ENCODE data around the gene DHFR. TPM values are rescaled to one million over a fixed set of nuclear protein-coding genes. Genes with fewer than 3 reads are reported as not detected.
"Not testable (repeated sequence)": the region's sequence is repeated elsewhere in the genome, so short reads cannot be mapped to it uniquely, and the experiment has no call there.

Gene DHFR
- total RNA-seq, 2 experiments from 2014 or later = 72.0 to 76.9 TPM

DNA sequence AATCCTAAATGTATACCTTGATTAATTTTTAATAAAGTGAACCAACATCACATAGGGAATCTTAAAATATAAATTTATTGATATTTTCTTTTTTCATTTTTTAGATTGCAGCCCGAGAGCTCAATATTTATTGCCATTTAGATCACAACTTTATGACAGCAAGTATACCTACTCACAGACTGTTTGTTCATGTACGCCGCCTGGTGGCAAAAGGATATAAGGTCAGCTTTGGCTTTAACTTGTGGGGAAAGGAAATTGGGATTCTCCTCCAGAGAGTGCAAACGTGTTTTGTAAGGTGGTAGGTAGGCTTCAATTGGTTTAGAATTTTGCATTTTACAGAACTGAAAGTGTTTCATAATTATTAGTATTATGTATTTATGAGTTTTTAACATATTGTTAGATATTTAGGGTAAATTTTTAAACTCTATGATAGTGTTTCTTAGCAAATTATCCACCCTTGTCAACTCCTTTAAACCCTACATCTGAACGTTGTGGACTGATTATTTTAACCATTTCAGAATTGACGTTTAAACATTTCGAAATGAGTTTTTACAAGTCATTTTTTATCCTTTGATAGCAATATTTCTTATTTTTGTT lies 17.5 kb upstream of the DHFR start:
- ATAC-seq = peak; percentile 83
- peaks cover 32% of the 10 kb centered on the region for H3K36me3 Mint-ChIP-seq
- H3K4me1 Mint-ChIP-seq = peaks cover 19% of the 10 kb centered on the region

DNA sequence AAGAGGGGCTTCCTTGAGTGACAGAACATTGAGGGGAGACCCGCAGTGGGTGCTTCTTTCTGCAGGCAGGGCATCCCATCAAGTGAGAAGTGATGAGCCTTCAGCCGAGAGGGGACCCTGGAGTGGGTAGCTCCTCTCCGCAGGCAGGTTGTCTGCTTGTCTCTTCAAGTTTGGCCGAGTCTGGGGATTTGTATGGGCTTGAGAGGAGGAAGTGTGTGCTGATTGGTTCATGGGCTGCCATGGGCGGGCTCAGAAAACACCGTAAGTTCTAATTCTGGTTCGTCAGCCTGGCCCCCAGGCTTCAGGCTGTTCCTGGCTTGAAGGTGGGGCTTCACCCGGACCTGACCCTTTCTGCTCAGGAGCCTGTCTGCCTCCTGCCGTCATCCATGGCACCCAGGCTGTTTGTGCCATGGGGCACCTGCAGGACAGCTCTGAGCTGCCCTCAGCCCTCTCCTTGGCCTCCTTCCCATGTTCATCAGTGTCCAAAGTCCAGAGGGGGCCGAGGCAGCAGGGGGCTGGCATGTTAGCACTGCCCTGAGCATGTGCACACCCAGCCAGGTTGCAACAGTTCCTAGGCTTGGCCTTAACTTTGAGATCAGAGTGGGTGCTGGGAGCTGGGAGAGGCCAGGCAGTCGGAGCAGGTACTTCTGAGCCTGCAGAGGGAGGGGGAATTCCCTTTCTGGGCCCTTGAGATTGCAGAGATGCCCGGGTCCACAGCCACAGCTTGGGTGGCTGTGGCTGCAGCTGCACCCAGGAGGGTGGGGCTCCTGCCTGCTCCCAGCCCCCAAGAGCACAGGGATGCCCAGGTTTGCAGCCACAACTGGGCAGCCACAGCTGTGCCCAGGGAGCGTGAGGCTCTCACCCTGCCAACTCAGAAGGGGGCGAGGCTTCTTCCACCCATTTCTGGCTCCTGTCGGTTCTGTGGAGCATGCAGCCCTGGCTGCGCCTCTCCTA lies 13.5 kb upstream of the DHFR start:
- Mint-ChIP-seq H3K4me3 (no peak overlapping the region), H3K9me3 (ENCODE audit: low read depth) (no peaks in the 10 kb centered on the region), H3K27me3 (no peaks in the 10 kb centered on the region), H3K36me3 (peaks cover 40% of the 10 kb centered on the region), H3K4me1 (peaks cover 22% of the 10 kb centered on the region), H3K27ac (no peak overlapping the region)
- no peak for ATAC-seq
- no peak for DNase-seq
- CTCF ChIA-PET = interaction anchor here (1.0 to 6.9 kb wide), 2 partner anchors 12 to 576 kb away, joined by 3 to 38 read pairs; partner anchors contain the start of gene DHFR

More for the DNA sequence above, 17.5 kb upstream of the DHFR start:
- no peaks in the 10 kb centered on the region for H3K9me3 Mint-ChIP-seq (ENCODE audit: low read depth)
- DNase-seq = peak; percentile 82
- H3K27me3 Mint-ChIP-seq = no peaks in the 10 kb centered on the region
- CTCF ChIA-PET = interaction anchor here (0.6 to 3.4 kb wide), 14 partner anchors 8 to 588 kb away, joined by 3 to 16 read pairs (median 4); partner anchors contain the start of genes DHFR and MSH3
- H3K4me3 Mint-ChIP-seq = no peak overlapping the region
- H3K27ac Mint-ChIP-seq = no peak overlapping the region

DNA sequence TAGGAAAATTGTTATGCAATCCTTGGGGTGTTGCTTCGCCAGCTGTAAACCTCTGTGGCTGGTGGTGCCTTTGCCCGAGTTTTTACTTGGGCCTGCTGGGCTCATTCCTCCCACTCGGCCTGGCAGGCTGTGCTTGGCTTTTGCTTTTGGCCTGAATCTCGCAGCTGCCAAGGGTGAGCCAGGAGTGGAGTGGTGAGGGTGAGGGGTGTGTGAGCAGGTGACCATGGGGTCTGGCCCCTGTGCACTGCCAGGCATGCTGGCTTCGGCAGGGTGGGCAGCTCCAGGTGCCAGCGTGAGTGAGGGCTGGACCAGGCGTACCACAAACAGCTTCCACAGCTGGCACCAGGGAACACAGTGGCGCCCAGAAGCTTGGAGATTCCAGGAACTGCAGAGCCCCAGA lies 12.6 kb upstream of the DHFR start:
- H3K9me3 Mint-ChIP-seq (ENCODE audit: low read depth) = no peaks in the 10 kb centered on the region

DNA sequence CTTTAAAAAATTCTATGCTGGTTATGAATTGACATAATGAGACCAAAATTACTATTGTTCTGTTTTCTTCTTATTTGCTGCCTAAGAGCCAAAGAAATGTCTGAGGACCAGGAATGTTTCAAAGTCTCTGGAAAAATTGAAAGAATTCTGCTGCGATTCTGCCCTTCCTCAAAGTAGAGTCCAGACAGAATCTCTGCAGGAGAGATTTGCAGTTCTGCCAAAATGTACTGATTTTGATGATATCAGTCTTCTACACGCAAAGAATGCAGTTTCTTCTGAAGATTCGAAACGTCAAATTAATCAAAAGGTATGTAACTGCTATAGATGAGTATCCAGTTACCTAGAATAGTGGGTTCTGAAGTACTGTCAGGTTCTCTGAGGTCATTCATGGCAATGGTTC lies 10.3 kb upstream of the DHFR start:
- peaks cover 14% of the 10 kb centered on the region for H3K4me1 Mint-ChIP-seq
- H3K27me3 Mint-ChIP-seq = no peaks in the 10 kb centered on the region
- peaks cover 59% of the 10 kb centered on the region for H3K36me3 Mint-ChIP-seq
- ATAC-seq = no peak
- H3K4me3 Mint-ChIP-seq = no peak overlapping the region
- H3K9me3 Mint-ChIP-seq (ENCODE audit: low read depth) = no peaks in the 10 kb centered on the region
- CTCF ChIA-PET = interaction anchor here (6.9 kb wide), 1 partner anchor 9 kb away, joined by 38 read pairs; the partner anchor contains the start of gene DHFR
- H3K27ac Mint-ChIP-seq = no peak overlapping the region
- DNase-seq = no peak

More for the DNA sequence above, 12.6 kb upstream of the DHFR start:
- CTCF ChIA-PET = interaction anchor here (6.9 kb wide), 1 partner anchor 11 kb away, joined by 38 read pairs; the partner anchor contains the start of gene DHFR
- Mint-ChIP-seq H3K4me1 (peaks cover 22% of the 10 kb centered on the region), H3K4me3 (no peak overlapping the region), H3K27me3 (no peaks in the 10 kb centered on the region), H3K36me3 (peaks cover 41% of the 10 kb centered on the region), H3K27ac (no peak overlapping the region)
- DNase-seq = no peak
- ATAC-seq = no peak

DNA sequence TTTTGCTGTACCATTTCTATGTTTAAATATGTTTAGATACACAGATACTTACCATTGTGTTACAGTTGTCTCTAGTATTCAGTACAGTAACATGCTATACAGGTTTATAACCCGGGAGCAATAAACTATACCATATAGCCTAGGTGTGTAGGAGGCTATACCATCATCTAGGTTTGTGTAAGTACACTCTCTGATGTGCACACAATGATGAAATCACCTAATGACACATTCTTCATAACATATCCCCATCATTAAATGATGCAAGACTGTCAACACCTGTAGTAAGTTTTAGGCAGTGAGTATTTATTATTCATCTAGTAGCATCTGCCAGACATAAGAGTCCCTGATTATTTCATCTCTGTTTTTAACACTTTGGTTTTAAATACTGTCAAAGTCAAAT lies 7.3 kb upstream of the DHFR start:
- no peak for DNase-seq
- H3K4me3 Mint-ChIP-seq = no peak overlapping the region
- no peak for ATAC-seq
- H3K27ac Mint-ChIP-seq = no peak overlapping the region
- H3K27me3 Mint-ChIP-seq = no peaks in the 10 kb centered on the region
- no peaks in the 10 kb centered on the region for H3K9me3 Mint-ChIP-seq (ENCODE audit: low read depth)
- peaks cover 2% of the 10 kb centered on the region for H3K4me1 Mint-ChIP-seq
- CTCF ChIA-PET = no interaction called here
- peaks cover 77% of the 10 kb centered on the region for H3K36me3 Mint-ChIP-seq

DNA sequence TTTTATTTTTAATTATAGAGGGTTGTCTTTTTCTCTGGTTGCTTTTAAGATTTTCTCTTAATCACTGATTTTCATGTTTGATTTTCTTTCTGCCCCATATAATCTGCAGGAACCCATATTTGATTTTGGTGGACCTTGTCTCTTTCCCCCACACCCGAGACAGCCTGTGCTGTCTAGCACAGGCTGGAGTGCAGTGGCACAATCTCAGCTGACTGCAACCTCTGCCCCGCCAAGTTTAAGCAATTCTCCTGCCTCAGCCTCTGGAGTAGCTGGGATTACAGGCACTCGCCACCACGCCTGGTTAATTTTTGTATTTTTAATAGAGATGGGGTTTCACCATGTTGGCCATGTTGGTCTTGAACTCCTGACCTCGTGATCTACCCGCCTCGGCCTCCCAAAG lies 5.9 kb upstream of the DHFR start:
- H3K9me3 Mint-ChIP-seq (ENCODE audit: low read depth); DNase-seq; H3K4me3 Mint-ChIP-seq; ATAC-seq; H3K27me3 Mint-ChIP-seq; CTCF ChIA-PET: not testable (repeated sequence)
- Mint-ChIP-seq H3K27ac (peak overlapping the region; percentile 3), H3K4me1 (peaks cover 13% of the 10 kb centered on the region), H3K36me3 (peaks cover 70% of the 10 kb centered on the region)

DNA sequence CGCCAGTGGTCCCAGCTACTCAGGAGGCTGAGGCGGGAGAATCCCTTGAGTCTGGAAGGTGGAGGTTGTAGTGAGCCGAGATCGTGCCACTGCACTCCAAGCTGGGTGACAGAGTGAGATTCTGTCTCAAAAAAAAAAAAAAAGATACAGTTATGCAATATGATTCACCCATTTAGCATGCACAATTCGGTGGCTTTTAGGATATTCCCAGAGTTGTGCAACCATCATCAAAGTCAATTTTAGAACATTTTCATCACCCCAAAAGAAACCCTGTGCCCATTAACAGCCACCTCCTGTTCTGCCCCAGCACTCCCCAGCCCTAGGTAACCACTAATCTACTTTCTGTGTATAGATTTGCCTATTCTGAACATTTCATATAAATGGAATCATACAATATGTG lies 4.3 kb upstream of the DHFR start:
- no peak for DNase-seq
- Mint-ChIP-seq H3K36me3 (peaks cover 58% of the 10 kb centered on the region), H3K4me3 (no peak overlapping the region), H3K27me3 (no peaks in the 10 kb centered on the region), H3K4me1 (peaks cover 18% of the 10 kb centered on the region), H3K27ac (no peak overlapping the region), H3K9me3 (ENCODE audit: low read depth) (no peaks in the 10 kb centered on the region)
- CTCF ChIA-PET = no interaction called here
- no peak for ATAC-seq

DNA sequence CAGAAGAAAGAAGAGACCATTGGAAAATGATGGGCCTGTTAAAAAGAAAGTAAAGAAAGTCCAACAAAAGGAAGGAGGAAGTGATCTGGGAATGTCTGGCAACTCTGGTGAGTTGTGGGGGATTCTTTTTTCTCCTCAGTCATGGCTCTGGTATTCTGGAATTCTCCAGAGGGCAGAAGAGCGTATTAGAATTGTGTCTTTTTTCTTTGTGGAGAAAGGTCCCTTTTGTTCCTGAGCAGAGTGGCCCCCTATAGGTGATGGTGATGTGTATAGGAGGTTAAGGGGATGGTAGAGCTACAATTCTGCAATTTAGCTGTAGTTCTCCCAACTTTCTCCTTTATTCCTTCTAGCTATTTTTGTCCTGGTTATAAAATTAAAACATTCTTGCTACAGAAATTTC lies 1.6 kb upstream of the DHFR start:
- ATAC-seq = no peak

DNA sequence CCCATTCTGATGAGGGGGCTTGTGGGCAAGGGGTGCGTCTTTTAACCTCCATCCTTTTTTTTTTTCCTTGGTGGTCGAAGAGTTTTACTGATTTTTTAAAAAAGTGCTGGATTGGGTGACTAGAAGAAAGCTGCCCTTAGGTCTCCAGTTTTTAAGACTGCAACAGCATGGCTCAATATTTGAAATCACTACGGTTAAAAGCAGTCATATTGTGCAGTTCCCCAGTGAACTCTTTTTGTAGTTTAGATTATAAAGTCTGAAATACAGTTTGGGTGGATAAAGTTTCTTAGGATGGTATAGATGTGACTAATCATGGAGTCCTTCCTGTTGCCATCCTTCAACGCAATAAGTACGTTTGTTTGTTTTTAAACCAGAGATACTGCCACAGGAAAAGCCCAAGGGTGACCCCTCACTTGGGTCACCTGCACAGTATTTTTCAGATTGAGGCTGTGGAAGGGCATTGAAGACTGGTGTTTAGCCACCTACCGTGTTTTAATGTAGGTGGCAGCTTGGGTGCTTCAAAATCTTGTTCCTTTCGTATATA lies 520 bp upstream of the DHFR start:
- ATAC-seq (no peak), DNase-seq (peak; percentile 45)
- Mint-ChIP-seq H3K4me1 (peaks cover 25% of the 10 kb centered on the region), H3K27me3 (no peaks in the 10 kb centered on the region), H3K4me3 (peak overlapping the region; percentile 94), H3K9me3 (ENCODE audit: low read depth) (no peaks in the 10 kb centered on the region), H3K36me3 (peaks cover 39% of the 10 kb centered on the region), H3K27ac (peak overlapping the region; percentile 98)
- CTCF ChIA-PET = interaction anchor here (1.2 to 3.8 kb wide), 4 partner anchors 12 to 18 kb away, joined by 3 to 38 read pairs (median 10); no protein-coding TSS in a partner anchor

More for the DNA sequence above, 1.6 kb upstream of the DHFR start:
- Mint-ChIP-seq H3K4me3 (peak overlapping the region; percentile 94), H3K36me3 (peaks cover 47% of the 10 kb centered on the region), H3K4me1 (peaks cover 25% of the 10 kb centered on the region), H3K27ac (peak overlapping the region; percentile 98), H3K9me3 (ENCODE audit: low read depth) (no peaks in the 10 kb centered on the region), H3K27me3 (no peaks in the 10 kb centered on the region)
- CTCF ChIA-PET = interaction anchor here (0.5 to 3.8 kb wide), 6 partner anchors 11 to 451 kb away, joined by 3 to 38 read pairs (median 4); no protein-coding TSS in a partner anchor
- no peak for DNase-seq

DNA sequence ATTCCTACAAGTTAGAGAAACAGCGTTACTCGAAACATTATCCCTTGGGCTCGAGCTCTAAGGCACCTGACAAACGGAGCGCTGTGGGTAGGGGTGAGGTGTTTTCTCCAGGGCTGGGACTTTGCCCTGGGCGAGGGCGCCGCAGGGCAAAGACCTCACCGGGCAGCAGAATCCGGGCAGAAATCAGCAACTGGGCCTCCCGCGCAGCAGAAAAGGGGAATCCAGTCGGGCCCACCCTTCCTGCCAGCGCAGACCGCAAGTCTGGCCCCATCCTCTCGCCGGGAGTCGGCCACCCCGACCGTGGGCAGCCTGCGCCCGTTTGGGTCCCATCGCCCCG lies 761 bp downstream of the DHFR start:
- CTCF ChIA-PET = interaction anchor here (1.2 kb wide), 1 partner anchor 18 kb away, joined by 3 read pairs; no protein-coding TSS in a partner anchor
- H3K27me3 Mint-ChIP-seq = no peaks in the 10 kb centered on the region
- peak overlapping the region; percentile 87 for H3K27ac Mint-ChIP-seq
- peaks cover 25% of the 10 kb centered on the region for H3K4me1 Mint-ChIP-seq
- H3K9me3 Mint-ChIP-seq (ENCODE audit: low read depth) = no peaks in the 10 kb centered on the region
- peak overlapping the region; percentile 94 for H3K4me3 Mint-ChIP-seq
- no peak for DNase-seq
- no peak for ATAC-seq
- H3K36me3 Mint-ChIP-seq = peaks cover 28% of the 10 kb centered on the region

DNA sequence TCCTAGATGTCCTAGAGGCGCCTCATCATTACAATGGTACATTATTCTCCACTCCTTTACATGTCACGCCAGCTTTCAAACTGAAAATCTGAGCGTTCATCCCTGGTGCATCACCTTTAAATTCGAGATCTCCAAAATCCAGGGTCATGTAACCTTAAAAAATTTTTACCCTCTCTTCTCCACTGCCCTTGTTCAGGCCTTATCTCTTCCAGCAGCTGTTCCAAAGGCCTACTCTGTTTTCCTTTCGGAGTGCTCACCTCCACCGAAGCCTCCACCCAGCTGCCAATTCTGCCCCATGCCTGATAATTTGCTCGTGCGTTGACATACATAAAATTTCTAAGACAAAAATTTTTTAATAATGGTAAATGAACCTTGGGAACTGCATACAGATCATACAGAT lies 1.3 kb downstream of the DHFR start:
- peak overlapping the region; percentile 94 for H3K4me3 Mint-ChIP-seq
- CTCF ChIA-PET = interaction anchor here (1.3 kb wide), 1 partner anchor 103 kb away, joined by 4 read pairs; no protein-coding TSS in a partner anchor
- no peaks in the 10 kb centered on the region for H3K9me3 Mint-ChIP-seq (ENCODE audit: low read depth)
- ATAC-seq = no peak
- no peak for DNase-seq
- H3K27ac Mint-ChIP-seq = peak overlapping the region; percentile 87
- H3K36me3 Mint-ChIP-seq = peaks cover 30% of the 10 kb centered on the region
- H3K27me3 Mint-ChIP-seq = no peaks in the 10 kb centered on the region
- H3K4me1 Mint-ChIP-seq = peaks cover 25% of the 10 kb centered on the region

DNA sequence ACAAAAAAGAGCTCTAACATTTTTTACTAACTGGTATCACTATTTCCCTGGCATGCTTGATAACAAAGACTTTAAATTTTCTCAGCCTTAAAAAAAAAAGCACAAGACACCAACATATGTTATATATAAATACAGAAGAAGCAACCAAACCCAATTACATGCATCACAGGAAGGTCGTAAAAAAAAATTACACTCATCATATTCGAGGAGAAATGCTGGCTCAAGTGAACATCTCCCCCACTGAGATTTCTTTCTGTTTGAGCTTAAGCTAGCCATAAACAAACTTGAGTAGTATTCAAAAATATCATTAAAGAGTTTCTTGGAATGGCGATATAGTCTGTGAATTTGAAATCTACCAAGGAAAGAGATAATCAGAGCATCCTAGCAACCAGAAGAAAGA lies 7.9 kb downstream of the DHFR start:
- Mint-ChIP-seq H3K27ac (no peak overlapping the region), H3K9me3 (ENCODE audit: low read depth) (no peaks in the 10 kb centered on the region), H3K36me3 (peaks cover 61% of the 10 kb centered on the region), H3K4me1 (peaks cover 17% of the 10 kb centered on the region), H3K4me3 (no peak overlapping the region), H3K27me3 (no peaks in the 10 kb centered on the region)
- CTCF ChIA-PET = no interaction called here
- DNase-seq = no peak
- no peak for ATAC-seq

DNA sequence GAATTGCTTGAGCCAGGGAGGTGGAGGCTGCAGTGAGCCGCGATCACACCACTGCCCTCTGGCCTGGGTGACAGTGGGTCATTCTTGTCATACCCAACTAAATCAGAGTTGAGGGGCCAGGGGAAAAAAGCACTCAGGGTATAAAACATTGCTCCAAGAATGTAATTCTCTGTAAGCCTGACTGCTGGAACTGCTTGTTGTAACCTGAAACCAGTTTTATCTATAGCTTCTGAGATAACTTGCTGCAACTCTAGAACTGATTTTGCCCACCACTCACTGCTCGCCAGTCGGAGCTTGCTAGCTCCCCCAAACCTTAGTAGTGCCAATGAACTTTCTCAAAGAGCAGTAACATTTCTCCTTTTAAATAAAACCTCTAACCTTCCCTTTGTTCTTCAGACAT lies 9.9 kb downstream of the DHFR start:
- CTCF ChIA-PET = no interaction called here
- no peak for ATAC-seq
- Mint-ChIP-seq H3K27ac (no peak overlapping the region), H3K4me1 (peaks cover 19% of the 10 kb centered on the region), H3K27me3 (no peaks in the 10 kb centered on the region), H3K4me3 (no peak overlapping the region), H3K36me3 (peaks cover 77% of the 10 kb centered on the region), H3K9me3 (ENCODE audit: low read depth) (no peaks in the 10 kb centered on the region)
- no peak for DNase-seq

Data from activated CD8-positive, alpha-beta memory T cell treated with anti-CD3 and anti-CD28 coated beads, Interleukin-2, amount 10 ng/mL, durations not matched to agents 7 days and 5 days (primary cell).